MM.1S (cell line): ENCODE measurements around the gene METTL25B.

Source experiments
- DNase-seq: peaks from one replicate; pipeline ENCODE4 v3.0.0-alpha.2; 2015
- H2AFZ ChIP-seq: fragments of 300-600 bp; sonication (generic); 2 replicates; pipeline ENCODE4 v1.6.0; 2016; ENCODE audit warnings: antibody characterized with exemption, low read length
- H3F3A ChIP-seq: fragments of 300-600 bp; sonication (generic); 2 replicates; pipeline ENCODE4 v1.6.1; 2016; ENCODE audit warnings: mild to moderate bottlenecking, antibody characterized with exemption, low read length, moderate library complexity, mixed read lengths; ENCODE audit not compliant: insufficient read depth
- H3K27ac ChIP-seq: fragments of 300-600 bp; sonication (generic); 2 replicates; pipeline ENCODE4 v1.5.1; 2016; ENCODE audit warnings: mild to moderate bottlenecking, low read length
- H3K27me3 ChIP-seq: fragments of 300-600 bp; sonication (generic); replicated peaks from 2 replicates; pipeline ENCODE4 v1.6.0; 2016; ENCODE audit warnings: low read length; ENCODE audit not compliant: insufficient read depth
- H3K36me3 ChIP-seq: fragments of 300-600 bp; sonication (generic); replicated peaks from 2 replicates; pipeline ENCODE4 v1.6.1; 2016; ENCODE audit warnings: mild to moderate bottlenecking, low read length, mixed read lengths; ENCODE audit not compliant: insufficient read depth
- H3K4me1 ChIP-seq: fragments of 300-600 bp; sonication (generic); 2 replicates; pipeline ENCODE4 v1.6.1; 2016; ENCODE audit warnings: low read length, mixed read lengths
- H3K4me2 ChIP-seq: fragments of 300-600 bp; sonication (generic); 2 replicates; pipeline ENCODE4 v1.6.0; 2016; ENCODE audit warnings: low read depth, low read length
- H3K4me3 ChIP-seq: fragments of 300-600 bp; sonication (generic); 2 replicates; pipeline ENCODE4 v1.5.1; 2016; ENCODE audit warnings: low read length, mixed read lengths
- H3K79me2 ChIP-seq: fragments of 300-600 bp; sonication (generic); 2 replicates; pipeline ENCODE4 v1.6.1; 2016; ENCODE audit warnings: mixed run types, low read length, mixed read lengths
- H3K9ac ChIP-seq: fragments of 300-600 bp; sonication (generic); 2 replicates; pipeline ENCODE4 v1.6.1; 2016; ENCODE audit warnings: low read length, mixed read lengths
- H3K9me2 ChIP-seq: fragments of 300-600 bp; sonication (generic); replicated peaks from 2 replicates; pipeline ENCODE4 v1.6.1; 2016; ENCODE audit warnings: mild to moderate bottlenecking, low read length, mixed read lengths; ENCODE audit not compliant: insufficient read depth
- H3K9me3 ChIP-seq: fragments of 300-600 bp; sonication (generic); replicated peaks from 2 replicates; pipeline ENCODE4 v1.6.1; 2016; ENCODE audit warnings: mild to moderate bottlenecking, low read length, mixed read lengths; ENCODE audit not compliant: insufficient read depth
- H4K20me1 ChIP-seq: fragments of 300-600 bp; sonication (generic); 2 replicates; pipeline ENCODE4 v1.6.1; 2016; ENCODE audit warnings: mild to moderate bottlenecking, low read length, moderate library complexity, mixed read lengths; ENCODE audit not compliant: insufficient read depth
- EZH2 ChIP-seq: fragments of 300-600 bp; sonication (generic); optimal IDR thresholded peaks from 2 replicates; pipeline ENCODE3; 2017; ENCODE audit warnings: low read depth, mild to moderate bottlenecking, antibody characterized with exemption, low read length, mixed read lengths
- EZH2phosphoT487 ChIP-seq: fragments of 300-600 bp; sonication (generic); IDR thresholded peaks from 2 replicates; pipeline ENCODE4 v1.6.1; 2018; ENCODE audit warnings: antibody characterized with exemption, low read length
- TF ChIP-seq, protein P1 (sequence below): fragments of 300-600 bp; sonication (generic); IDR thresholded peaks from 2 replicates; pipeline ENCODE4 v1.5.1; 2016; ENCODE audit warnings: antibody characterized with exemption, low read length, mixed read lengths

The METTL25B gene

DNA sequence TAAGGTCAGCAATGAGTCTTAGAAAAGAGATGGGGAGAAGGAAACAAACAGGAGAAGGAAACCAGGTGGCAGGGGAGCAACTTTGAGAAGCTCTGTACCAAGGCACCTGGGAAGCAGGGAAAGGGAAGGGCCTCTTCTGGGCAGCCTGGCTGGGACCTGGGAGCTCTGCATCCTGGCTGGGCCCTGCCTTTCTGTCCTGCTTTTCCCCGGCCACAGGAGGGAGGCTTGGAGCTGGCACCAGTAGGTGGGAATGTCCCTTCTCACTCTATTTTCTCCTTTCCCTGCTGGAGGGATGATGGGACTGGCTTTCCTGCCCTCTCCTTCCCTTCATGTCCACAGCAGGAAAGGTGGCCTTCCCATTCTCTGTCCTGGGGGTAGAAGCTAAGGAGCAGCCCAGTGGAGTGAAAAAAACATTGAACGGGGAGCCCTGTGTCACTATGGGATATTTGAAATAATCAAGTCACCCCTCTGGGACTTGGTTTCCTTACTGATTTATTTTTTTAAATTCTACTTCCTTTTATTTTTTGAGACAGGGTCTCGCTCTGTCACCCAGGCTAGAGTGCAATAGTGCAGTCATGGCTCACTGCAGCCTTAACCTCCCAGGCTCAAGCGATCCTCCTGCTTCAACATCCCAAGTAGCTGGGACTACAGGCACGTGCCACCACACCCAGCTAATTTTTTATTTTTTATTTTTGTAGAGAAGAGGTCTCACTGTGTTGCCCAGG, 45.9 kb upstream of the METTL25B start:
- Histone ChIP-seq H3K9me2 (no peaks in the 10 kb centered on the region), H3K36me3 (no peaks in the 10 kb centered on the region), H3K27ac (no peak overlapping the region), H4K20me1 (no peaks in the 10 kb centered on the region), H2AFZ (no peak overlapping the region), H3K4me3 (no peak overlapping the region), H3K4me1 (peaks cover 3% of the 10 kb centered on the region; the same call in 1 of the 2 replicates), H3K79me2 (no peaks in the 10 kb centered on the region), H3F3A (no peaks in the 10 kb centered on the region), H3K27me3 (peaks cover 70% of the 10 kb centered on the region), H3K4me2 (no peak overlapping the region), H3K9ac (no peak overlapping the region), H3K9me3 (no peaks in the 10 kb centered on the region)
- no peak for DNase-seq
- TF ChIP-seq, protein P1, sequence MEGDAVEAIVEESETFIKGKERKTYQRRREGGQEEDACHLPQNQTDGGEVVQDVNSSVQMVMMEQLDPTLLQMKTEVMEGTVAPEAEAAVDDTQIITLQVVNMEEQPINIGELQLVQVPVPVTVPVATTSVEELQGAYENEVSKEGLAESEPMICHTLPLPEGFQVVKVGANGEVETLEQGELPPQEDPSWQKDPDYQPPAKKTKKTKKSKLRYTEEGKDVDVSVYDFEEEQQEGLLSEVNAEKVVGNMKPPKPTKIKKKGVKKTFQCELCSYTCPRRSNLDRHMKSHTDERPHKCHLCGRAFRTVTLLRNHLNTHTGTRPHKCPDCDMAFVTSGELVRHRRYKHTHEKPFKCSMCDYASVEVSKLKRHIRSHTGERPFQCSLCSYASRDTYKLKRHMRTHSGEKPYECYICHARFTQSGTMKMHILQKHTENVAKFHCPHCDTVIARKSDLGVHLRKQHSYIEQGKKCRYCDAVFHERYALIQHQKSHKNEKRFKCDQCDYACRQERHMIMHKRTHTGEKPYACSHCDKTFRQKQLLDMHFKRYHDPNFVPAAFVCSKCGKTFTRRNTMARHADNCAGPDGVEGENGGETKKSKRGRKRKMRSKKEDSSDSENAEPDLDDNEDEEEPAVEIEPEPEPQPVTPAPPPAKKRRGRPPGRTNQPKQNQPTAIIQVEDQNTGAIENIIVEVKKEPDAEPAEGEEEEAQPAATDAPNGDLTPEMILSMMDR: no peak
- TF ChIP-seq EZH2phosphoT487 (no peak), EZH2 (no peak)

DNA sequence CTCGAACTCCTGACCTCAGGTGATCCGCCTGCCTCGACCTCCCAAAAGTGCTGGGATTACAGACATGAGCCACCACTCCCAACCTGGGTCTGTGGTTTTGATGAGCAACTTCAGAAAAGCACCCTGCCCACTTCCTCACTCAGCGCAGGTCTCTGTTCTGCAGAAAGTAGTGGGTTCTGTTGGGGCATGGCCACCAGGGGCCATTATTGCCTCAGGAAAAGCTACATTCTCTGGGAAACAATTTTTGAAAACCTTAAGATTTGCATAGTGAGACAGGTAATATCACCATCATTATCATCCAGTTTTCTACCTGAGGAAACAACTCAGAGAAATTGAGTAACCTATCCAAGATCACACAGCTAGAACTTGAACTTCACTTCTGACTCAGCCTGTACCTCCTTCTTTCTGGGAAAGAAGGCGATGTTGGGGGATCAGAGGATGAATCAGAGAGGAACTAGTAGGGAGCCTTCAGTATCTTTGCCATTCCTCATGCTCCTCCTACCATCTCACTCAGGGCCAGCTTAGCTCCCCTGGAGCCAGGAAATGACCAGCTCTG, 44.0 kb upstream of the METTL25B start:
- no peaks in the 10 kb centered on the region for H3F3A ChIP-seq
- H3K9me2 ChIP-seq: no peaks in the 10 kb centered on the region
- H2AFZ ChIP-seq: no peak overlapping the region
- TF ChIP-seq, protein P1: peak; percentile 19; the same call in 1 of the 2 replicates
- no peak for TF ChIP-seq EZH2
- no peaks in the 10 kb centered on the region for H3K79me2 ChIP-seq
- no peak overlapping the region for H3K4me2 ChIP-seq
- H3K36me3 ChIP-seq: no peaks in the 10 kb centered on the region
- peaks cover 63% of the 10 kb centered on the region for H3K27me3 ChIP-seq
- no peaks in the 10 kb centered on the region for H4K20me1 ChIP-seq
- no peak overlapping the region for H3K4me3 ChIP-seq
- no peak for DNase-seq
- no peak overlapping the region for H3K9ac ChIP-seq
- no peak overlapping the region for H3K27ac ChIP-seq
- no peaks in the 10 kb centered on the region for H3K9me3 ChIP-seq
- H3K4me1 ChIP-seq: no peaks in the 10 kb centered on the region

DNA sequence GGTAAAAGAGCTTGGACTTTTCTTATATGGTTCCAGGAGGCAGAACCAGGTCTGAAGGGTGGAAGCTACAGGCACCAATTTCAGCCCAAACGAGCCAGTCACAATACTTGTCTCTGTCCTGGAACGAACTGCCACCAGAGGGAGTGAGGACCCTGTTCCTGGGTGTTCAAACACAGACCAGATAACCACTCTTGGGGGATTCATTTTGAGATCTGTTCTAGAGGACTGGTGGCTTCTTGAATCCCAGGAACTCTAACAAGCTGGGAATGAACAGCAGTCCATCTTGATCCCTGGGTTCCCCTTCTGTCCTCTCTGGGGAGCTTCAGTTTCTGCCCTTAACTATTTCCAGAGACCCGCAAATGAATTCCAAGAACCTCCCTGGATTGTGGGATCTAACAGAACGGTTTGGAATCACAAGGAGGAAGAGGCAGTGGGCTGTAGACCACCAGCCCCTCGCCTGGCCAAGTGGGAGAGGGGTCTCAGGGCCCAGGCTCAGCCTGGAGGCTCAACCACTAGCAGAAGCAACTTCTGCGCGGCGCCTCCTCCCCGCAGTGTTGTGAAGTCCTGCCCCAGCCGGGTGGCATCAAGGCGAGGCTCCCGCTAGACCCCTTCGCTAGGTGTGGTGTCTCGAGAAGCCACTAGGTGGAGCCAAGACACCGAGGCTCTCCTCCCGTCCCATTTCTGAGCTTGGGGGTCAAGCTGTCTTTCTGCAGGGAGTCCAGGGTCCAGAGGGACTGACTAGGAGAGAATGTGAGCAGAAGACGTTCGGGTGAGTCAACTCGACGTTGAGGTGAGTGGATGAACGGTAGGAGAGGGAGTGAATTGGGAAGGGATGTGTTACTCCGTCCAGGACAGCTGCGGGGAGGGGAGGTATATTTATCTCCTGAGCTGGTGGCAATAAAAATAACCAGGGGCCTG, 39.0 kb upstream of the METTL25B start:
- no peaks in the 10 kb centered on the region for H3K36me3 ChIP-seq
- H2AFZ ChIP-seq: peak overlapping the region; percentile 7
- H3K9ac ChIP-seq: no peak overlapping the region
- H3K79me2 ChIP-seq: no peaks in the 10 kb centered on the region
- no peak overlapping the region for H3K27ac ChIP-seq
- H3K27me3 ChIP-seq: peaks cover 70% of the 10 kb centered on the region
- H3K4me1 ChIP-seq: no peaks in the 10 kb centered on the region
- no peaks in the 10 kb centered on the region for H3F3A ChIP-seq
- H4K20me1 ChIP-seq: no peaks in the 10 kb centered on the region
- no peaks in the 10 kb centered on the region for H3K9me3 ChIP-seq
- H3K4me2 ChIP-seq: peak overlapping the region; percentile 31; the same call in 1 of the 2 replicates
- DNase-seq: peak; percentile 87
- H3K4me3 ChIP-seq: 0 out of 2 replicates have a peak overlapping the region, but pooled peaks have one; percentile 1
- H3K9me2 ChIP-seq: no peaks in the 10 kb centered on the region
- TF ChIP-seq, protein P1: peak; percentile 97
- TF ChIP-seq EZH2phosphoT487 (no peak), EZH2 (no peak)
